HepG2 (cell line): Measurements from ENCODE around the gene LRRN3. TPM values are rescaled to one million over a fixed set of nuclear protein-coding genes. Genes with fewer than 3 reads are reported as not detected.

Source experiments
- ATAC-seq: fragments of 200-7000 bp; cut with Tn5 transposase; 3 replicates; pipeline ENCODE4 v1.9.1; 2020; ENCODE audit warnings: mild to moderate bottlenecking, moderate library complexity
- BruUV-seq: library from RNA; stranded (reverse); fragments of 400-500 nt; replicated peaks from 2 replicates; lab custom pipeline; 2021; lab: Mats Ljungman, UMichigan
- CTCF ChIA-PET: fragments of 300-600 bp; formaldehyde crosslinking; extraction: SDS; loops from one replicate; lab custom pipeline; 2021; ENCODE audit warnings: low total read pairs, inconsistent platforms, low intra/inter-chr PET ratio; lab: Yijun Ruan, JAX
- POLR2A ChIA-PET: fragments of 350-600 bp; sonication (Branson Sonifier 250); formaldehyde crosslinking; loops from one replicate; lab custom pipeline; 2020; ENCODE audit warnings: antibody characterized with exemption, inconsistent platforms; lab: Yijun Ruan, JAX
- DNase-seq: peaks from one replicate; pipeline ENCODE4 v3.0.0-alpha.2; 2015; ENCODE audit warnings: low spot score
- FAIRE-seq: peaks from 3 replicates; lab custom pipeline; 2011; peaks lifted over from hg19 to GRCh38; lab: Jason Lieb, UNC
- H2AFZ ChIP-seq: one replicate; pipeline ENCODE4 v1.6.1; 2011; ENCODE audit warnings: low read length, inconsistent platforms
- H3K27ac ChIP-seq: fragments of 300-600 bp; 3 replicates; pipeline ENCODE4 v1.8.0; 2011; ENCODE audit warnings: mixed run types, mild to moderate bottlenecking, mixed read lengths, low read length, inconsistent platforms; ENCODE audit not compliant: insufficient read depth; ENCODE audit errors: extremely low read length
- H3K27me3 ChIP-seq, 2 experiments: fragments of 200-600 bp in 1 of 2; 2 replicates in 1 of 2; 3 replicates in 1 of 2; pipeline versions ENCODE4 v1.6.0 to v1.8.0; 2011; ENCODE audit warnings: low read length in 2 of 2, mild to moderate bottlenecking in 2 of 2, moderate library complexity in 2 of 2, inconsistent platforms in 1 of 2; ENCODE audit not compliant: insufficient read depth in 2 of 2, control insufficient read depth in 1 of 2
- H3K36me3 ChIP-seq, 2 experiments: fragments of 200-600 bp in 1 of 2; replicated peaks in 1 of 2; 2 replicates in 1 of 2; 3 replicates in 1 of 2; pipeline versions ENCODE4 v1.5.1 to v1.8.0; 2011; ENCODE audit warnings: low read length in 2 of 2, inconsistent platforms in 1 of 2; ENCODE audit not compliant: insufficient read depth in 2 of 2, control insufficient read depth in 1 of 2
- H3K4me1 ChIP-seq: 2 replicates; pipeline ENCODE4 v1.5.1; 2012; ENCODE audit warnings: low read length, inconsistent platforms; ENCODE audit not compliant: insufficient read depth
- H3K4me2 ChIP-seq: 2 replicates; pipeline ENCODE4 v1.6.0; 2011; ENCODE audit warnings: low read depth, low read length, inconsistent platforms
- H3K4me3 ChIP-seq, 3 experiments: fragments of 200-600 bp in 1 of 3; sonication (generic), shearing (Covaris generic) in 1 of 3; replicated peaks in 1 of 3; 2 replicates each; pipeline ENCODE4 v1.5.1; 2011 to 2016; ENCODE audit warnings: low read length in 3 of 3, inconsistent platforms in 2 of 3, low read depth in 2 of 3, mild to moderate bottlenecking in 2 of 3, control low read depth in 1 of 3, mixed read lengths in 1 of 3; ENCODE audit not compliant: insufficient read depth in 1 of 3
- H3K79me2 ChIP-seq: one replicate; pipeline ENCODE4 v1.6.1; 2011; ENCODE audit warnings: low read length, inconsistent platforms; ENCODE audit not compliant: insufficient read depth
- H3K9ac ChIP-seq: 2 replicates; pipeline ENCODE4 v1.6.0; 2011; ENCODE audit warnings: mild to moderate bottlenecking, low read depth, low read length, inconsistent platforms; ENCODE audit not compliant: insufficient read depth
- H3K9me3 ChIP-seq: 2 replicates; pipeline ENCODE4 v1.5.1; 2012; ENCODE audit warnings: mild to moderate bottlenecking, low read length
- H4K20me1 ChIP-seq: 2 replicates; pipeline ENCODE4 v1.6.0; 2011; ENCODE audit warnings: inconsistent platforms, mild to moderate bottlenecking, low read length, moderate library complexity; ENCODE audit not compliant: insufficient read depth
- ARID5B ChIP-seq: IDR thresholded peaks from 2 replicates; pipeline ENCODE4 v1.4.0; 2020; ENCODE audit warnings: mild to moderate bottlenecking, missing genetic modification reagents
- DR1 ChIP-seq: sonication (generic); formaldehyde crosslinking; IDR thresholded peaks from 2 replicates; pipeline ENCODE4 v1.8.0; 2021; ENCODE audit warnings: mild to moderate bottlenecking, missing genetic modification reagents, inconsistent platforms
- HES4 ChIP-seq: sonication (generic); formaldehyde crosslinking; IDR thresholded peaks from 2 replicates; pipeline ENCODE4 v1.9.0; 2021; ENCODE audit warnings: mild to moderate bottlenecking, missing genetic modification reagents, borderline replicate concordance
- IRF1 ChIP-seq: sonication (generic); formaldehyde crosslinking; IDR thresholded peaks from 2 replicates; pipeline ENCODE4 v1.4.0; 2020; ENCODE audit warnings: low read depth, mild to moderate bottlenecking, missing genetic modification reagents
- RNF2 ChIP-seq: fragments of 450-650 bp; conservative IDR thresholded peaks from 2 replicates; pipeline ENCODE4 v1.6.1; 2016; ENCODE audit warnings: low read depth
- TBX2 ChIP-seq: sonication (generic); formaldehyde crosslinking; IDR thresholded peaks from 2 replicates; pipeline ENCODE4 v1.5.0; 2020; ENCODE audit warnings: missing genetic modification reagents, mild to moderate bottlenecking, borderline replicate concordance
- ZC3H13 ChIP-seq: sonication (generic); formaldehyde crosslinking; IDR thresholded peaks from 2 replicates; pipeline ENCODE4 v1.8.1; 2023; ENCODE audit warnings: mild to moderate bottlenecking, missing genetic modification reagents, moderate library complexity
- ZNF598 ChIP-seq: sonication (generic); formaldehyde crosslinking; IDR thresholded peaks from 2 replicates; pipeline ENCODE4 v1.5.1; 2020; ENCODE audit warnings: mild to moderate bottlenecking, missing genetic modification reagents, borderline replicate concordance
- ZNF616 ChIP-seq: sonication (generic); formaldehyde crosslinking; IDR thresholded peaks from 2 replicates; pipeline ENCODE4 v1.5.0; 2020; ENCODE audit warnings: low read depth, mild to moderate bottlenecking, missing genetic modification reagents
- WGBS: methylation state at CpG from one replicate; pipeline ENCODE4 v1.1.6; 2017; ENCODE audit warnings: low lambda C conversion rate; 5-methylcytosine and 5-hydroxymethylcytosine counted together
- in situ Hi-C: cut with HindIII; loops from 2 replicates; pipeline ENCODE4 v1.10.0; 2017; ENCODE audit warnings: low pct_unique_long_range_greater_than_20kb; ENCODE audit not compliant: extremely low pct_ligation_motif_present
- intact Hi-C: fragments of 100-400 bp; cut with micrococcal nuclease; formaldehyde crosslinking; loops from one replicate; pipeline ENCODE4 v1.10.0; 2022; ENCODE audit not compliant: unreplicated experiment
- polyA plus RNA-seq, 8 experiments: library from polyadenylated mRNA; depleted of rRNA in 3 of 8; stranded (reverse) in 7 of 8; unstranded in 1 of 8; fragments of >200 nt; fragmentation: Illumina TruSeq in 4 of 8; extraction: Trizol in 4 of 8; gene quantifications; 2 replicates each; pipeline versions ENCODE4 v1.2.1 to v1.2.3, GENCODE V29; 2011 to 2016; ENCODE audit warnings: low read depth in 4 of 8, missing spikeins in 1 of 8, mixed read lengths in 1 of 8; ENCODE audit not compliant: insufficient read depth in 1 of 8
- total RNA-seq, 5 experiments: library from RNA; depleted of rRNA; stranded (reverse); fragments of >200 nt; fragmentation: Illumina TruSeq; extraction: Trizol; gene quantifications; 2 replicates each; pipeline ENCODE4 v1.2.3, GENCODE V29; 2016; ENCODE audit warnings: low read depth in 1 of 5
- TF ChIP-seq, protein P1 (sequence below): sonication (generic); formaldehyde crosslinking; IDR thresholded peaks from 2 replicates; pipeline ENCODE4 v1.5.0; 2020; ENCODE audit warnings: mild to moderate bottlenecking, low read depth, missing genetic modification reagents, borderline replicate concordance

Gene LRRN3
- total and polyA plus RNA-seq, 2 of the 13 experiments (the other 11 are each of a cell fraction or from before 2014, with no cell fraction given): 0.07 TPM; not detected in 1

DNA sequence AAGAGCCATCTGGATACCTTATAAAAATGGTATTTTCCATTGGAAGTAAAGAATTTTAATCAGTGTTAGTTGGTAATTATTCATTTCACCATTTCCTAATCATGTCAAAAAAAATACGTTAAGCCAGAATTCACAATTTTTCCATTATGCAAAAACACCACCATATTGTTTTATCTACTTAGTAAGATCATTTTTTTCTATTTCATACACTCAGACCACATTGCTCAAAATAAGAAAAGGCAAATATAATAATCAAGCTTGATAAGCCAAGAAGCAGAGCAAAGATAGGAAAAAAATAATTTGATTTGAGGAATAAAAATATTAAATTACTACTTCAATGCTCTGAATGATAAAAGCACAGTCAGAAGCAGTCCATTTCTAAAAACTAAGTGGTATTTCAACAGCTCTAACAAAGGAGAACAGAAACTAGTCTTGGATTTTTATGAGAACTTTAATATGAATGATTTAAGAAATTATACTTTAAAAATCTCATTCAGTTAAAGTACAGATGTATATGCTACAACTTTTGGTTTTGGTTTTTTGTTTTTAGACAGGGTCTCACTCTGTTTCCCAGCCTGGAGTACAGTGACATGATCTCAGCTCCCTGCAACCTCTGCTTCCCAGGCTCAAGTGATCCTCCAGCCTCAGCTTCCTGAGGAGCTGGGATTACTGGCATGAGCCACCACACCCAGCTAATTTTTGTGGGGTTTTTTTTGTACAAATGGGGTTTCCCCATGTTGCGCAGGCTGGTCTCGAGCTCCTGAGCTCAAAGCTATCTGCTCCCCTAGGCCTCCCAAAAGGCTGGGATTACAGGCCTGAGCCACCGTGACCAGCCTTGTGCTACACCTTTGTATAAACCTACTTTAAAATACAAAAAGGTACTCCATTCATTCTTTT, 46.6 kb downstream of the LRRN3 start:
- no peak overlapping the region for H2AFZ ChIP-seq
- no peak for TF ChIP-seq RNF2
- TF ChIP-seq, protein P1, sequence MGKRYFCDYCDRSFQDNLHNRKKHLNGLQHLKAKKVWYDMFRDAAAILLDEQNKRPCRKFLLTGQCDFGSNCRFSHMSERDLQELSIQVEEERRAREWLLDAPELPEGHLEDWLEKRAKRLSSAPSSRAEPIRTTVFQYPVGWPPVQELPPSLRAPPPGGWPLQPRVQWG (CRISPR knock-in tag): no peak
- TF ChIP-seq ARID5B: no peak
- no peak for TF ChIP-seq ZC3H13 (CRISPR knock-in tag)
- TF ChIP-seq TBX2 (CRISPR knock-in tag): no peak
- TF ChIP-seq DR1 (CRISPR knock-in tag): no peak
- TF ChIP-seq ZNF598 (CRISPR knock-in tag): no peak
- TF ChIP-seq ZNF616 (CRISPR knock-in tag): no peak
- no peak for TF ChIP-seq IRF1
- no peak for TF ChIP-seq HES4
- H3K9ac ChIP-seq: no peak overlapping the region
- in situ Hi-C loops: no loop called here
- FAIRE-seq: no peak
- no TSS peak for BruUV-seq
- ATAC-seq: no peak
- H3K27me3 ChIP-seq: no peaks in the 10 kb centered on the region
- no peak overlapping the region for H3K4me2 ChIP-seq
- intact Hi-C loops: loop anchor here (10.0 kb wide), 1 partner anchor 1223 kb away; no protein-coding TSS in a partner anchor
- no peak for DNase-seq
- POLR2A ChIA-PET: no interaction called here
- no peak overlapping the region for H3K4me3 ChIP-seq
- H4K20me1 ChIP-seq: no peaks in the 10 kb centered on the region
- 90% methylated on average over 4 of the region's 4 CpGs for WGBS
- H3K79me2 ChIP-seq: no peaks in the 10 kb centered on the region
- no peaks in the 10 kb centered on the region for H3K9me3 ChIP-seq
- H3K27ac ChIP-seq: no peak overlapping the region
- no peaks in the 10 kb centered on the region for H3K36me3 ChIP-seq
- no peaks in the 10 kb centered on the region for H3K4me1 ChIP-seq
- CTCF ChIA-PET: no interaction called here
